A673 (cell line): ENCODE results near the gene ERG. TPM values are rescaled to one million over a fixed set of nuclear protein-coding genes. Genes with fewer than 3 reads are reported as not detected.

Experiments used
- BruUV-seq: library from RNA; stranded (reverse); fragments of 400-500 nt; replicated peaks from 2 replicates; lab custom pipeline; 2021; lab: Mats Ljungman, UMichigan
- CTCF ChIA-PET: fragments of 300-600 bp; sonication (Branson Sonifier 250); formaldehyde crosslinking; loops from one replicate; lab custom pipeline; 2022; ENCODE audit warnings: antibody characterized with exemption; lab: Charles Lee
- POLR2A ChIA-PET: fragments of 300-600 bp; sonication (Branson Sonifier 250); formaldehyde crosslinking; loops from one replicate; lab custom pipeline; 2022; ENCODE audit warnings: antibody characterized with exemption; ENCODE audit not compliant: low non-redundant PET; lab: Charles Lee
- DNase-seq: peaks from one replicate; pipeline ENCODE4 v3.0.0-alpha.2; 2015; ENCODE audit warnings: low spot score
- H3K27ac ChIP-seq: fragments of 200-600 bp; sonication (generic); 2 replicates; pipeline ENCODE4 v1.5.1; 2016; ENCODE audit warnings: mixed run types, low read depth, mild to moderate bottlenecking, mixed read lengths, antibody characterized with exemption, low read length; ENCODE audit not compliant: poor library complexity, severe bottlenecking
- H3K27me3 ChIP-seq: fragments of 200-600 bp; sonication (generic); replicated peaks from 2 replicates; pipeline ENCODE4 v1.6.1; 2017; ENCODE audit warnings: mixed run types, low read depth, mild to moderate bottlenecking, mixed read lengths, antibody characterized with exemption, low read length; ENCODE audit not compliant: insufficient read depth, poor library complexity
- H3K36me3 ChIP-seq: fragments of 200-600 bp; sonication (generic); 2 replicates; pipeline ENCODE4 v1.6.1; 2016; ENCODE audit warnings: mixed run types, mild to moderate bottlenecking, mixed read lengths, antibody characterized with exemption, low read length; ENCODE audit not compliant: insufficient read depth, poor library complexity, severe bottlenecking
- H3K4me1 ChIP-seq: fragments of 200-600 bp; sonication (generic); 2 replicates; pipeline ENCODE4 v1.6.1; 2017; ENCODE audit warnings: mixed run types, mild to moderate bottlenecking, mixed read lengths, antibody characterized with exemption, low read length; ENCODE audit not compliant: insufficient read depth, poor library complexity, severe bottlenecking
- H3K4me3 ChIP-seq: fragments of 200-600 bp; sonication (generic); 2 replicates; pipeline ENCODE4 v1.5.1; 2016; ENCODE audit warnings: low read depth, mixed run types, mild to moderate bottlenecking, mixed read lengths, low read length; ENCODE audit not compliant: poor library complexity, severe bottlenecking
- H3K9me3 ChIP-seq: fragments of 200-600 bp; sonication (generic); 2 replicates; pipeline ENCODE4 v1.6.1; 2016; ENCODE audit warnings: mixed run types, low read depth, mild to moderate bottlenecking, mixed read lengths, antibody characterized with exemption, low read length; ENCODE audit not compliant: poor library complexity, severe bottlenecking
- EZH2 ChIP-seq: fragments of 200-600 bp; sonication (generic); IDR thresholded peaks from 2 replicates; pipeline ENCODE4 v1.6.1; 2017; ENCODE audit warnings: borderline replicate concordance, low read depth, mild to moderate bottlenecking, mixed read lengths, antibody characterized with exemption, low read length; ENCODE audit not compliant: poor library complexity, severe bottlenecking
- intact Hi-C: fragments of 100-400 bp; cut with micrococcal nuclease; formaldehyde crosslinking; loops from one replicate; pipeline ENCODE4 v1.10.0; 2022; ENCODE audit not compliant: unreplicated experiment
- total RNA-seq: library from RNA; stranded (reverse); gene quantifications from 2 replicates; pipeline ENCODE4 v1.2.3, GENCODE V29; 2021
- TF ChIP-seq, protein P1 (sequence below): fragments of 300-800, 200-600 bp; sonication (generic); conservative IDR thresholded peaks from 2 replicates; pipeline ENCODE4 v1.5.1; 2017; ENCODE audit warnings: low read depth, mild to moderate bottlenecking, antibody characterized with exemption, low read length, moderate library complexity, mixed read lengths

ERG gene
- total RNA-seq, 1 experiment from 2014 or later = not detected

- no peak for TF ChIP-seq EZH2
- TF ChIP-seq, protein P1, sequence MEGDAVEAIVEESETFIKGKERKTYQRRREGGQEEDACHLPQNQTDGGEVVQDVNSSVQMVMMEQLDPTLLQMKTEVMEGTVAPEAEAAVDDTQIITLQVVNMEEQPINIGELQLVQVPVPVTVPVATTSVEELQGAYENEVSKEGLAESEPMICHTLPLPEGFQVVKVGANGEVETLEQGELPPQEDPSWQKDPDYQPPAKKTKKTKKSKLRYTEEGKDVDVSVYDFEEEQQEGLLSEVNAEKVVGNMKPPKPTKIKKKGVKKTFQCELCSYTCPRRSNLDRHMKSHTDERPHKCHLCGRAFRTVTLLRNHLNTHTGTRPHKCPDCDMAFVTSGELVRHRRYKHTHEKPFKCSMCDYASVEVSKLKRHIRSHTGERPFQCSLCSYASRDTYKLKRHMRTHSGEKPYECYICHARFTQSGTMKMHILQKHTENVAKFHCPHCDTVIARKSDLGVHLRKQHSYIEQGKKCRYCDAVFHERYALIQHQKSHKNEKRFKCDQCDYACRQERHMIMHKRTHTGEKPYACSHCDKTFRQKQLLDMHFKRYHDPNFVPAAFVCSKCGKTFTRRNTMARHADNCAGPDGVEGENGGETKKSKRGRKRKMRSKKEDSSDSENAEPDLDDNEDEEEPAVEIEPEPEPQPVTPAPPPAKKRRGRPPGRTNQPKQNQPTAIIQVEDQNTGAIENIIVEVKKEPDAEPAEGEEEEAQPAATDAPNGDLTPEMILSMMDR = no peak
- no peak for DNase-seq
- H3K4me1 ChIP-seq = no peaks in the 10 kb centered on the region
- ChIA-PET CTCF (interaction anchor here (0.5 kb wide), 1 partner anchor 290 kb away, joined by 5 read pairs; no protein-coding TSS in a partner anchor), POLR2A (no interaction called here)
- H3K4me3 ChIP-seq = no peak overlapping the region
- BruUV-seq = no TSS peak
- intact Hi-C loops = no loop called here
- no peaks in the 10 kb centered on the region for H3K36me3 ChIP-seq
- H3K27ac ChIP-seq = no peak overlapping the region
- no peaks in the 10 kb centered on the region for H3K9me3 ChIP-seq
- peaks cover 16% of the 10 kb centered on the region for H3K27me3 ChIP-seq
Observed at GRCh38 chr21:38444691-38445090, 53.6 kb downstream of the ERG start.

GRCh38 chr21:38443110-38443509 lies 55.2 kb downstream of the ERG start:
- no peaks in the 10 kb centered on the region for H3K9me3 ChIP-seq
- no peaks in the 10 kb centered on the region for H3K4me1 ChIP-seq
- no peak overlapping the region for H3K4me3 ChIP-seq
- no peaks in the 10 kb centered on the region for H3K36me3 ChIP-seq
- no peak overlapping the region for H3K27ac ChIP-seq
- peaks cover 14% of the 10 kb centered on the region for H3K27me3 ChIP-seq
- CTCF ChIA-PET = no interaction called here
- no peak for TF ChIP-seq EZH2
- TF ChIP-seq, protein P1 = no peak
- POLR2A ChIA-PET = no interaction called here
- BruUV-seq = no TSS peak
- intact Hi-C loops = no loop called here
- no peak for DNase-seq

DNA sequence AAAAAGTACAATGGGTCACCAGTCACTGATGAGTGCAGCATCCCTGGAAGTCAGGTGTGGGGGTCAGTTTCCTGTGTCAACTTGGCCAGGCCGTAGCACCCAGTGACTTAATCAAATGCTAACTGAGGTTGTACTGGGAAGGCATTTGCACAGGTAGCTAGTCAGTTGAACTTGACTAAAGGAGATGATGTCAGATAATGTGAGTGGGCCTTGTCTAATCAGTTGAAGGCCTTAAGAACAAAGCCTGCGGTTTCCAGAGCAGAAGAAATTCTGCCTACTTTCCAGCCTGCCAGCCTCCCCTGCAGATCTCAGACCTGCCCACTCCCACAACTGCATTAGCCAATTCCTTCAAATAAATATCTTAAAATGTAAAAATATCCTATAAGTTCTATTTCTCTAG lies 57.1 kb downstream of the ERG start:
- no peaks in the 10 kb centered on the region for H3K4me1 ChIP-seq
- no peak overlapping the region for H3K4me3 ChIP-seq
- H3K9me3 ChIP-seq = no peaks in the 10 kb centered on the region
- H3K36me3 ChIP-seq = no peaks in the 10 kb centered on the region
- ChIA-PET CTCF (interaction anchor here (0.6 kb wide), 1 partner anchor 261 kb away, joined by 7 read pairs; no protein-coding TSS in a partner anchor), POLR2A (interaction anchor here (0.7 kb wide), 1 partner anchor 43 kb away, joined by 4 read pairs; no protein-coding TSS in a partner anchor)
- BruUV-seq = no TSS peak
- H3K27ac ChIP-seq = no peak overlapping the region
- DNase-seq = no peak
- peaks cover 11% of the 10 kb centered on the region for H3K27me3 ChIP-seq
- intact Hi-C loops = no loop called here
- TF ChIP-seq EZH2 = no peak
- TF ChIP-seq, protein P1 = no peak
